GM18858 (cell line): ENCODE results near the gene NOL4.

ENCODE experiments used
- ATAC-seq: cut with Tn5 transposase; IDR thresholded peaks from one replicate; pipeline ENCODE4 v1.9.1; 2021; ENCODE audit not compliant: unreplicated experiment

Gene NOL4

DNA sequence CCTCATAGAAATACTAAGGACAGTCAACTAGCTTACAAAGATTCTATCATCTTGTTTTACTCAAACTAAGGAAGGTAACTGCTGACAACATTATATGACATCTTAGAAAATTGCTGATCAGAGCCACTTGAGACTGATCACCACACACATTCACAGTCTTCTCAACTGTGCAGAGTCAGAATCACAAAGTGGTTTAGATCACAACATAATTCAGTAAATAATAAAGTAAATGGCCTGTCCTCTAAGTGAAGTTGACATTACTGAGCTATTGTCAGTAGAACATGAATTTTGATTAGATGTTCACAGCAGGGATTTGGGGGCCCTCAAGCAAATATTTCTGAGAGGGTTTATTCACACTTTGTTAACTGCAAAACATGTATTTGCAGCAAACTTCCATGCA is 28.5 kb downstream of the NOL4 start:
- no peak for ATAC-seq

DNA sequence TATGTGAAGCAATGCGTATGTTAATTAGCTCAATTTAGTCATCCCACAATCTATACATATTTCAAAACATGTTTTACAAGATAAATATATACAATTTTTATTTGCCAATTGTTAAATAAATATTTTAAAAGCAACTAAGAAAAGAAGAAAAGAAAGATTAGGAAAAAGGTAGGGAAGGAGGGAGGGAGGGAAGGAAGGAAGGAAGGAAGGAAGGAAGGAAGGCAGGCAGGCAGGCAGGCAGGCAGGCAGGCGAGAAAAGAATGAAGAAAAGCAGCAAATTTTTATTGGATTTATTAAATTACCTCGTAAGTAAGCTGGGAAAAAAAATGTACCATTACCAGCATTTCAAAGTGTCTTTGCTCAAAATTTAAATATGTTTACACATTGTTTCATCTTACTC is 30.5 kb downstream of the NOL4 start:
- ATAC-seq = no peak

DNA sequence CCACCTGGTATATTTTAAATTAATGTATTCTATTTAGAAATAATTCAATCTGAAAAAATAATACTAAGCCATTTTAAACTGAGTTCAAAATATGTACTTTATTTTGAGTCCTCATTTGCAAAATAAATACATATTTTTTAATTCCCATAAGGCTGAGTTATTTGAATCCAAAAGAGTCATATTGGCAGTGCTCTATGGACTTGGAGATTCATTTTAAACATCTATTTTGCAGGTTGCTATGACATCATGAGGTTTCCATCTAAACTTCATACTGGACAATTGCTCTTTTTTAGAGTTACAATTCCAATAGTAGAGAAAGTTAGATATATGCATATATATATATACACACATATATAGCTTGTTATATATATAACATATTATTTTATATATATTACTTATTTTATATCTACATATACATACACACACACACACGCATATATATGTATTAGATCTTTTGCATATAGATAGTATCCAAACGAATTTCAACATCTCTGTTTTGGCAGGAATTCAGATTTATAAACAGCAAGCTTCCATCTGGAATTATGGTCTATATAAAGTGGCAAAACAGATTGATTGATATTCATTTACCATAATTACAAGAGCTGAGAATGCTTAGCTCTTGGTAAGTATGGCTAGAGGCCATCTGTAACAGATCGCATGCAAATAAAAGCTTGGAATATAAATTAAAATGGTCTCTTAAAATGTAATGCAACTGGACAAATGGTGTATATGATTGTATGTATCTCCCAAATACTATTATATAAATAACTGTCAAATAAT is 34.9 kb downstream of the NOL4 start:
- ATAC-seq = no peak
